Testis (tissue), 2 donors: ENCODE data around the gene TRIM37.

Source experiments
- POLR2A ChIP-seq: fragments of 450-650 bp; IDR thresholded peaks from one replicate; pipeline ENCODE4 v1.6.1; 2017; ENCODE audit warnings: antibody characterized with exemption, mild to moderate bottlenecking, moderate library complexity
- TF ChIP-seq, protein P1 (sequence below), 3 experiments: fragments of 450-650 bp in 2 of 3; fragments of 200-600 bp in 1 of 3; sonication (generic) in 1 of 3; IDR thresholded peaks; one replicate each; pipeline ENCODE4 v1.5.1; 2016 to 2019; ENCODE audit warnings: antibody characterized with exemption in 3 of 3, mild to moderate bottlenecking in 2 of 3, moderate library complexity in 1 of 3

DNA sequence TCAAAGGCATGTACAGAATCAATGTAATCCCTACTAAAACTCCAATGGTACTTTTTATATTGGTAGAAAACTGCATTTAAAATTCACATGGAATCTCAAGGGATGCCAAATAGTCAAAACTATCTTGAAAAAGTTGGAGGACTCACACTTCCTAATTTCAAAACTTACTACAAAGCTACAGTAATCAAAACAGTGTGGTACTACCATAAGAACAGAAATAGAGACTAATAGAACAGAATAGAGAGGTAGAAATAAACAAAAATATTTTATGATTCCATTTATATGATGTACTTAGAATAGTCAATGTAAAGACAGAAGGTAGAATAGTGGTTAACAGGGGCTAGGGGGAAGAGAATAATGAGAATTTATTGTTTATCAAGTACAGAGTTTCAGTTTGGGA, 8.8 kb downstream of the TRIM37 start:
- TF ChIP-seq, protein P1, sequence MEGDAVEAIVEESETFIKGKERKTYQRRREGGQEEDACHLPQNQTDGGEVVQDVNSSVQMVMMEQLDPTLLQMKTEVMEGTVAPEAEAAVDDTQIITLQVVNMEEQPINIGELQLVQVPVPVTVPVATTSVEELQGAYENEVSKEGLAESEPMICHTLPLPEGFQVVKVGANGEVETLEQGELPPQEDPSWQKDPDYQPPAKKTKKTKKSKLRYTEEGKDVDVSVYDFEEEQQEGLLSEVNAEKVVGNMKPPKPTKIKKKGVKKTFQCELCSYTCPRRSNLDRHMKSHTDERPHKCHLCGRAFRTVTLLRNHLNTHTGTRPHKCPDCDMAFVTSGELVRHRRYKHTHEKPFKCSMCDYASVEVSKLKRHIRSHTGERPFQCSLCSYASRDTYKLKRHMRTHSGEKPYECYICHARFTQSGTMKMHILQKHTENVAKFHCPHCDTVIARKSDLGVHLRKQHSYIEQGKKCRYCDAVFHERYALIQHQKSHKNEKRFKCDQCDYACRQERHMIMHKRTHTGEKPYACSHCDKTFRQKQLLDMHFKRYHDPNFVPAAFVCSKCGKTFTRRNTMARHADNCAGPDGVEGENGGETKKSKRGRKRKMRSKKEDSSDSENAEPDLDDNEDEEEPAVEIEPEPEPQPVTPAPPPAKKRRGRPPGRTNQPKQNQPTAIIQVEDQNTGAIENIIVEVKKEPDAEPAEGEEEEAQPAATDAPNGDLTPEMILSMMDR (IDR thresholded peaks at IDR 0.05): no peak
- TF ChIP-seq POLR2A: no peak
